Endothelial cell of umbilical vein (primary cell): Measurements from ENCODE around the gene ZNRF1. TPM values are rescaled to one million over a fixed set of nuclear protein-coding genes. Genes with fewer than 3 reads are reported as not detected.

ENCODE experiments used
- BruUV-seq: library from RNA; stranded (reverse); fragments of 400-500 nt; replicated peaks from 2 replicates; lab custom pipeline; 2021; lab: Mats Ljungman, UMichigan
- CTCF ChIA-PET: fragments of 300-600, 350-600 bp; sonication (Branson Sonifier 250); formaldehyde crosslinking; loops from one replicate; lab custom pipeline; 2021; ENCODE audit warnings: antibody characterized with exemption, inconsistent platforms; lab: Charles Lee
- POLR2A ChIA-PET: fragments of 300-600, 350-600 bp; sonication (Branson Sonifier 250); formaldehyde crosslinking; loops from one replicate; lab custom pipeline; 2021; ENCODE audit warnings: antibody characterized with exemption, inconsistent platforms; lab: Charles Lee
- DNase-seq: peaks from one replicate; pipeline ENCODE4 v3.0.0-alpha.2; 2011; ENCODE audit warnings: low read depth, low spot score
- FAIRE-seq: peaks from 2 replicates; lab custom pipeline; 2011; peaks lifted over from hg19 to GRCh38; lab: Jason Lieb, UNC
- H2AFZ ChIP-seq: 2 replicates; pipeline ENCODE4 v1.6.0; 2012; ENCODE audit warnings: low read depth, low read length, control low read depth, inconsistent platforms
- H3K27ac ChIP-seq: 2 replicates; pipeline ENCODE4 v1.5.1; 2011; ENCODE audit warnings: low read depth, mild to moderate bottlenecking, control low read depth, low read length, moderate library complexity; ENCODE audit not compliant: insufficient read depth
- H3K27me3 ChIP-seq, 2 experiments: 2 replicates each; pipeline versions ENCODE4 v1.6.0 to v1.6.1; 2011; ENCODE audit warnings: low read length in 2 of 2, mixed read lengths in 1 of 2; ENCODE audit not compliant: control insufficient read depth in 2 of 2, insufficient read depth in 2 of 2
- H3K36me3 ChIP-seq, 2 experiments: 2 replicates in 1 of 2; 3 replicates in 1 of 2; pipeline ENCODE4 v1.5.1; 2011; ENCODE audit warnings: low read length in 2 of 2, mild to moderate bottlenecking in 1 of 2, moderate library complexity in 1 of 2; ENCODE audit not compliant: control insufficient read depth in 2 of 2, insufficient read depth in 2 of 2; ENCODE audit errors: extremely low read depth in 1 of 2
- H3K4me1 ChIP-seq: 3 replicates; pipeline ENCODE4 v1.5.1; 2011; ENCODE audit warnings: mild to moderate bottlenecking, low read length; ENCODE audit not compliant: control insufficient read depth, insufficient read depth; ENCODE audit errors: extremely low read depth
- H3K4me2 ChIP-seq: 2 replicates; pipeline ENCODE4 v1.6.1; 2011; ENCODE audit warnings: low read length, control low read depth, mixed read lengths; ENCODE audit not compliant: insufficient read depth
- H3K4me3 ChIP-seq, 3 experiments: fragments of 200-600 bp in 1 of 3; sonication (generic), shearing (Covaris generic) in 1 of 3; replicated peaks in 1 of 3; 2 replicates each; pipeline ENCODE4 v1.5.1; 2011 to 2016; ENCODE audit warnings: control low read depth in 3 of 3, low read length in 3 of 3, mild to moderate bottlenecking in 2 of 3, inconsistent platforms in 1 of 3, low read depth in 1 of 3, moderate library complexity in 1 of 3; ENCODE audit not compliant: insufficient read depth in 1 of 3
- H3K79me2 ChIP-seq: 2 replicates; pipeline ENCODE4 v1.6.0; 2012; ENCODE audit warnings: low read length, inconsistent platforms; ENCODE audit not compliant: control insufficient read depth, insufficient read depth
- H3K9ac ChIP-seq: replicated peaks from 2 replicates; pipeline ENCODE3; 2011; ENCODE audit warnings: low read length, control low read depth; ENCODE audit not compliant: insufficient read depth; ENCODE audit errors: extremely low read depth
- H3K9me1 ChIP-seq: replicated peaks from 3 replicates; pipeline ENCODE4 v1.6.0; 2011; ENCODE audit warnings: mild to moderate bottlenecking, low read length; ENCODE audit not compliant: control insufficient read depth, insufficient read depth; ENCODE audit errors: extremely low read depth
- H3K9me3 ChIP-seq: replicated peaks from 2 replicates; pipeline ENCODE4 v1.5.1; 2012; ENCODE audit warnings: low read length, inconsistent platforms; ENCODE audit not compliant: control insufficient read depth, insufficient read depth
- H4K20me1 ChIP-seq: replicated peaks from 2 replicates; pipeline ENCODE3; 2011; ENCODE audit warnings: mild to moderate bottlenecking, low read length; ENCODE audit not compliant: control insufficient read depth, insufficient read depth; ENCODE audit errors: extremely low read depth
- EZH2 ChIP-seq: IDR thresholded peaks from 2 replicates; pipeline ENCODE4 v1.6.1; 2012; ENCODE audit warnings: borderline replicate concordance, low read depth, mild to moderate bottlenecking, moderate library complexity, low read length, inconsistent platforms; ENCODE audit not compliant: severe bottlenecking
- FOS ChIP-seq: IDR thresholded peaks from 2 replicates; pipeline ENCODE4 v1.6.1; 2011; ENCODE audit warnings: mild to moderate bottlenecking, low read length, moderate library complexity, borderline replicate concordance; ENCODE audit not compliant: insufficient read depth
- GATA2 ChIP-seq: IDR thresholded peaks from 2 replicates; pipeline ENCODE4 v1.7.0; 2011; ENCODE audit warnings: low read depth, mild to moderate bottlenecking, moderate library complexity, mixed read lengths, low read length; ENCODE audit not compliant: insufficient read length, insufficient read depth
- JUN ChIP-seq: IDR thresholded peaks from 2 replicates; pipeline ENCODE4 v1.6.1; 2011; ENCODE audit warnings: borderline replicate concordance, low read depth; ENCODE audit not compliant: insufficient read length, insufficient read depth
- MYC ChIP-seq: IDR thresholded peaks from one replicate; pipeline ENCODE4 v1.6.1; 2011; ENCODE audit warnings: mild to moderate bottlenecking, low read depth, low read length
- POLR2A ChIP-seq: IDR thresholded peaks from 2 replicates; pipeline ENCODE4 v1.6.1; 2012; ENCODE audit warnings: low read depth, mild to moderate bottlenecking, control low read depth, low read length
- POLR2AphosphoS5 ChIP-seq: IDR thresholded peaks from 2 replicates; pipeline ENCODE4 v1.6.1; 2012; ENCODE audit warnings: low read depth, mild to moderate bottlenecking, control low read depth, low read length, moderate library complexity; ENCODE audit not compliant: insufficient read depth
- dilution Hi-C: fragments of 300-500 bp; cut with MboI; formaldehyde crosslinking; loops from one replicate; pipeline ENCODE4 v1.15.0; 2019; ENCODE audit warnings: low sequenced_read_pairs; ENCODE audit not compliant: extremely low pct_ligation_motif_present
- intact Hi-C: fragments of 100-400 bp; cut with micrococcal nuclease; formaldehyde crosslinking; loops from one replicate; pipeline ENCODE4 v1.10.0; 2022
- polyA plus RNA-seq, 4 experiments: library from polyadenylated mRNA; depleted of rRNA in 3 of 4; stranded (reverse) in 3 of 4; unstranded in 1 of 4; fragments of >200 nt; gene quantifications; 2 replicates each; pipeline versions ENCODE4 v1.2.1 to v1.2.3, GENCODE V29; 2011 to 2012; ENCODE audit warnings: missing spikeins in 1 of 4
- total RNA-seq: library from RNA; stranded (reverse); gene quantifications from 2 replicates; pipeline ENCODE4 v1.2.3, GENCODE V29; 2021
- TF ChIP-seq, protein P1 (sequence below): IDR thresholded peaks from 2 replicates; pipeline ENCODE4 v1.6.1; 2011; ENCODE audit not compliant: insufficient read depth, insufficient read length
- TF ChIP-seq, protein P2 (sequence below), 2 donors: IDR thresholded peaks; 1 replicate in 1 of 2; 2 replicates in 1 of 2; pipeline ENCODE4 v1.5.1; 2011; ENCODE audit warnings: low read length in 2 of 2, mild to moderate bottlenecking in 2 of 2, moderate library complexity in 2 of 2, control low read depth in 1 of 2, inconsistent platforms in 1 of 2, low read depth in 1 of 2; ENCODE audit not compliant: insufficient read depth in 1 of 2; ENCODE audit errors: extremely low read depth in 1 of 2

Gene ZNRF1
- total and polyA plus RNA-seq, 2 donors (not counting 3 experiments of a cell fraction or from before 2014, with no cell fraction given) = 23.7 to 34.9 TPM

- dilution Hi-C loops (no loop called here), intact Hi-C loops (no loop called here)
- Histone ChIP-seq H3K9ac (no peak overlapping the region), H3K4me2 (no peak overlapping the region), H3K79me2 (peaks cover 27% of the 10 kb centered on the region), H3K4me1 (peaks cover 3% of the 10 kb centered on the region), H3K27ac (no peak overlapping the region), H3K36me3 (no peaks in the 10 kb centered on the region), H3K9me1 (no peaks in the 10 kb centered on the region), H2AFZ (no peak overlapping the region), H3K9me3 (no peaks in the 10 kb centered on the region), H3K4me3 (no peak overlapping the region), H3K27me3 (no peaks in the 10 kb centered on the region), H4K20me1 (no peaks in the 10 kb centered on the region)
- peak; percentile 21 for FAIRE-seq
- no peak for TF ChIP-seq POLR2A
- ChIA-PET CTCF (interaction anchor here (1.1 kb wide), 1 partner anchor 22 kb away, joined by 3 read pairs; no protein-coding TSS in a partner anchor), POLR2A (no interaction called here)
- DNase-seq = no peak
- BruUV-seq = no TSS peak
These were observed 49.7 kb downstream of the ZNRF1 start for GRCh38 chr16:75048530-75048929.

DNA sequence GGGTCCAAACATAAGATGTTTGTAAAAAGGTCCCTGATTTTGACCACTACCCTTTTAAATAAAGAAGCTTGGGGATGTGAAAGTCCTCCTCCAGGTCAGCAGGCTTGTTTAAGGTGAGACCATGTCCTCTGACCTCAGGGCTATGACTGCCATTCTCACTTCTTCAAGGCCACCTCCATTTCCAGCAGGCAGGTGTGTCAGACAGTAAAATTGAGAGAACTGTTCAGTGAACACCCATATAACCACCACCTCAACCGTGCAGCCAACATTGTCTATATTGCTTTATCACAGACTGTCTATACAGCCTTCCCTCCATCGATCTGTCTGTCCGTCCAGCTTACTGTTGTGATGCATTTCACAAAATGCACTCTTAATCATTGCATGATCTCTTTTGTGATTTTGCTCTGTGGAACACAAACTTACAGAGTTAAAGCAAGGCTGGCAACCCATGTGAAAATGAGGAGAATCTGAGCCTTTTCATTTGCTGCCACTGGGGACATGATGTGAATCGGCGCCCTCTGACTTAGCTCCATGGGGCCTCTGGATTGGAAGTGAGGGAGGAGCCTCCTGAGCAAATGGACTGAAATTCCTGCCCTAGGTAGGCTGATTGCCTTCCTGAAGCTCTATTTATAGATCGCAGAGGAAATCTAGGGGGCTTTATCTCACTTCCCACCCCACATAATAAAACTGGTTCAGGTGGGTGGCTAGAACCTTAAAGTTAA is 53.8 kb downstream of the ZNRF1 start:
- Histone ChIP-seq H3K9me1 (no peaks in the 10 kb centered on the region), H4K20me1 (no peaks in the 10 kb centered on the region), H3K9ac (no peak overlapping the region), H3K79me2 (peaks cover 32% of the 10 kb centered on the region), H3K4me2 (no peak overlapping the region), H3K4me3 (no peak overlapping the region), H3K27ac (no peak overlapping the region), H2AFZ (no peak overlapping the region), H3K9me3 (no peaks in the 10 kb centered on the region), H3K36me3 (no peaks in the 10 kb centered on the region), H3K4me1 (peaks cover 11% of the 10 kb centered on the region), H3K27me3 (no peaks in the 10 kb centered on the region)
- ChIA-PET POLR2A (interaction anchor here (0.7 kb wide), 1 partner anchor 411 kb away, joined by 6 read pairs; no protein-coding TSS in a partner anchor), CTCF (interaction anchor here (0.7 to 2.1 kb wide), 4 partner anchors 12 to 418 kb away, joined by 4 to 8 read pairs (median 5); no protein-coding TSS in a partner anchor)
- BruUV-seq = no TSS peak
- dilution Hi-C loops = no loop called here
- FAIRE-seq (no peak), DNase-seq (no peak)
- intact Hi-C loops = no loop called here
- TF ChIP-seq MYC (no peak), POLR2AphosphoS5 (no peak), FOS (no peak), GATA2 (no peak), POLR2A (no peak), JUN (no peak), EZH2 (no peak)
- TF ChIP-seq, protein P1, sequence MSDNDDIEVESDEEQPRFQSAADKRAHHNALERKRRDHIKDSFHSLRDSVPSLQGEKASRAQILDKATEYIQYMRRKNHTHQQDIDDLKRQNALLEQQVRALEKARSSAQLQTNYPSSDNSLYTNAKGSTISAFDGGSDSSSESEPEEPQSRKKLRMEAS = no peak
- TF ChIP-seq, protein P2, sequence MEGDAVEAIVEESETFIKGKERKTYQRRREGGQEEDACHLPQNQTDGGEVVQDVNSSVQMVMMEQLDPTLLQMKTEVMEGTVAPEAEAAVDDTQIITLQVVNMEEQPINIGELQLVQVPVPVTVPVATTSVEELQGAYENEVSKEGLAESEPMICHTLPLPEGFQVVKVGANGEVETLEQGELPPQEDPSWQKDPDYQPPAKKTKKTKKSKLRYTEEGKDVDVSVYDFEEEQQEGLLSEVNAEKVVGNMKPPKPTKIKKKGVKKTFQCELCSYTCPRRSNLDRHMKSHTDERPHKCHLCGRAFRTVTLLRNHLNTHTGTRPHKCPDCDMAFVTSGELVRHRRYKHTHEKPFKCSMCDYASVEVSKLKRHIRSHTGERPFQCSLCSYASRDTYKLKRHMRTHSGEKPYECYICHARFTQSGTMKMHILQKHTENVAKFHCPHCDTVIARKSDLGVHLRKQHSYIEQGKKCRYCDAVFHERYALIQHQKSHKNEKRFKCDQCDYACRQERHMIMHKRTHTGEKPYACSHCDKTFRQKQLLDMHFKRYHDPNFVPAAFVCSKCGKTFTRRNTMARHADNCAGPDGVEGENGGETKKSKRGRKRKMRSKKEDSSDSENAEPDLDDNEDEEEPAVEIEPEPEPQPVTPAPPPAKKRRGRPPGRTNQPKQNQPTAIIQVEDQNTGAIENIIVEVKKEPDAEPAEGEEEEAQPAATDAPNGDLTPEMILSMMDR (IDR thresholded peaks at IDR 0.05; ENCODE audit: extremely low read depth in 1 of 2, insufficient read depth in 1 of 2, low read depth in 1 of 2, low read length in 2 of 2) = no peak
